ENCODE results near the gene MFNG. TPM values are rescaled to one million over a fixed set of nuclear protein-coding genes. Genes with fewer than 3 reads are reported as not detected.

MFNG gene
- total RNA-seq, 3 donors from 2014 or later (not counting 1 experiment from before 2014, with no cell fraction given): 75.3 to 111 (median 110) TPM

DNA sequence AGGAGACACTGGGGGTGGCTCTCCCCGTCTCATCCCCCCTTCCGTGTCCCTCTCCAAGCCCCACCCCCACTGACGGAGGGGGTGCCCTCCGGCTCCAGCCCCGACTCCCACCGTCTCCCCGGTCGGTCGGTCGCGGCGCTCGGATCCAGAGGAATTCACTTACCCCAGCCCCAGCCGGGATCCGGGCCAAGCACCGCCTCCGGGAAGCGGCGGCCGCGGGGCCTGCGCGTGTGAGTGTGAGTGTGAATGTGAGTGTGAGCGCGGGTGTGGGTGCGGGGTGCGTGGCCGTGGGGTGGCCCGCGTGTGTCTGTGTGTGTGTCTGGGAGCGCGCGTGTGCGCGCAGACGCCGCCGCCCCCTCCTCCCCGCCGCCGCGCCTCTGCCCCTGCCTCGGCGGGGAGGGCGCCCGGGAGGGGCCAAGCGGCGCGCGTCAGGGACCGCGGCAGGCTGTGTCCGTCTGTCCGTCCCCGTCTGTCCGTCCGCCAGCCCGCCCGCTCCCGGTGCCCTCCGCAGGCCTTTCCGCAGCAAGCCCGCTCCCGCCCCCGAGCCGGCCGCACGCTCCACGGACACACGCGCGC, 59.0 kb downstream of the MFNG start, which contains the start of gene ELFN2:
TSS of gene ELFN2 (minus strand) at position 345 of the 576 bp plus-strand sequence. CDS start 51,945 bp downstream, outside the sequence.
- H3K27me3 ChIP-seq (ENCODE audit: control insufficient read depth, insufficient read depth, low read length): peaks cover 31% of the 10 kb centered on the region
- Mint-ChIP-seq H3K4me3 (peak within 1 kb of the TSS; percentile 83), H3K27ac (no peak within 1 kb of the TSS), H3K27me3 (ENCODE audit: low read depth in 2 of 2) (peaks cover 34 to 37% of the 10 kb centered on the region in 2 donors), H3K9me3 (no peaks in the 10 kb centered on the region), H3K36me3 (no peaks in the 10 kb centered on the region), H3K4me1 (peaks cover 0 to 6% of the 10 kb centered on the region in 2 donors)
- H3K9me3 ChIP-seq (ENCODE audit: control insufficient read depth, insufficient read depth, low read length): no peaks in the 10 kb centered on the region
- no peak within 1 kb of the TSS for H3K4me3 ChIP-seq (ENCODE audit: low read length)
- WGBS (ENCODE audit: insufficient coverage): under 1% methylated on average over 72 of the region's 72 CpGs
- peak in 1 of 2 donors; percentile 22 for DNase-seq
- ATAC-seq: peak in 2 of 3 donors; percentile 31 to 33
- H3K36me3 ChIP-seq (ENCODE audit: control insufficient read depth, insufficient read depth, low read length): no peaks in the 10 kb centered on the region
- TF ChIP-seq CTCF (IDR thresholded peaks at IDR 0.05): no peak
- peaks cover 20% of the 10 kb centered on the region for H3K4me1 ChIP-seq (ENCODE audit: control insufficient read depth, insufficient read depth, low read length)
- no peak within 1 kb of the TSS for H3K27ac ChIP-seq (ENCODE audit: low read length)
- intact Hi-C loops (cut with micrococcal nuclease): no loop called here

GRCh38 chr22:37426706-37427134, 59.5 kb downstream of the MFNG start:
- Histone ChIP-seq H3K36me3 (ENCODE audit: control insufficient read depth, insufficient read depth, low read length) (no peaks in the 10 kb centered on the region), H3K9me3 (ENCODE audit: control insufficient read depth, insufficient read depth, low read length) (no peaks in the 10 kb centered on the region), H3K4me1 (ENCODE audit: control insufficient read depth, insufficient read depth, low read length) (peaks cover 20% of the 10 kb centered on the region), H3K27me3 (ENCODE audit: control insufficient read depth, insufficient read depth, low read length) (peaks cover 31% of the 10 kb centered on the region), H3K27ac (ENCODE audit: low read length) (no peak overlapping the region), H3K4me3 (ENCODE audit: low read length) (no peak overlapping the region)
- H3K4me1 Mint-ChIP-seq: peaks cover 0 to 6% of the 10 kb centered on the region in 2 donors
- peak overlapping the region; percentile 75 for H3K4me3 Mint-ChIP-seq
- no peak for ATAC-seq
- no peak for DNase-seq
- H3K36me3 Mint-ChIP-seq: no peaks in the 10 kb centered on the region
- TF ChIP-seq CTCF (IDR thresholded peaks at IDR 0.05): no peak
- no peak overlapping the region for H3K27ac Mint-ChIP-seq
- H3K27me3 Mint-ChIP-seq (ENCODE audit: low read depth in 2 of 2): peaks cover 33 to 37% of the 10 kb centered on the region in 2 donors
- intact Hi-C loops (cut with micrococcal nuclease): no loop called here
- WGBS (ENCODE audit: insufficient coverage): 7% methylated on average over 24 of the region's 24 CpGs
- no peaks in the 10 kb centered on the region for H3K9me3 Mint-ChIP-seq

GRCh38 chr22:37425800-37426705, 60.1 kb downstream of the MFNG start:
- Histone ChIP-seq H3K27me3 (ENCODE audit: control insufficient read depth, insufficient read depth, low read length) (peaks cover 31% of the 10 kb centered on the region), H3K27ac (ENCODE audit: low read length) (no peak overlapping the region), H3K4me3 (ENCODE audit: low read length) (no peak overlapping the region), H3K36me3 (ENCODE audit: control insufficient read depth, insufficient read depth, low read length) (no peaks in the 10 kb centered on the region), H3K4me1 (ENCODE audit: control insufficient read depth, insufficient read depth, low read length) (peaks cover 20% of the 10 kb centered on the region), H3K9me3 (ENCODE audit: control insufficient read depth, insufficient read depth, low read length) (no peaks in the 10 kb centered on the region)
- peaks cover 33 to 36% of the 10 kb centered on the region in 2 donors for H3K27me3 Mint-ChIP-seq (ENCODE audit: low read depth in 2 of 2)
- no peaks in the 10 kb centered on the region for H3K9me3 Mint-ChIP-seq
- no peak overlapping the region for H3K27ac Mint-ChIP-seq
- peak overlapping the region; percentile 75 for H3K4me3 Mint-ChIP-seq
- peaks cover 0 to 6% of the 10 kb centered on the region in 2 donors for H3K4me1 Mint-ChIP-seq
- H3K36me3 Mint-ChIP-seq: no peaks in the 10 kb centered on the region
- ATAC-seq (peak in 1 of 3 donors; percentile 39), DNase-seq (no peak)
- WGBS (ENCODE audit: insufficient coverage): 45% methylated on average over 43 of the region's 43 CpGs
- intact Hi-C loops (cut with micrococcal nuclease): no loop called here
- no peak for TF ChIP-seq CTCF (IDR thresholded peaks at IDR 0.05)
